Esophagus muscularis mucosa (tissue), 4 donors: ENCODE measurements around the gene AMER3.

Experiments used
- EP300 ChIP-seq: sonication (generic); formaldehyde crosslinking; IDR thresholded peaks from one replicate; pipeline ENCODE4 v1.6.1; 2017; ENCODE audit warnings: antibody characterized with exemption
- POLR2A ChIP-seq: fragments of 450-650 bp; IDR thresholded peaks from one replicate; pipeline ENCODE4 v1.6.1; 2017; ENCODE audit warnings: antibody characterized with exemption, moderate library complexity, mild to moderate bottlenecking, low read depth
- POLR2AphosphoS5 ChIP-seq, 2 donors: sonication (generic); formaldehyde crosslinking; IDR thresholded peaks; one replicate each; pipeline ENCODE4 v1.6.1; 2017; ENCODE audit warnings: antibody characterized with exemption in 2 of 2
- TF ChIP-seq, protein P1 (sequence below), 3 experiments: fragments of 200-600 bp in 2 of 3; fragments of 450-650 bp in 1 of 3; sonication (generic) in 2 of 3; IDR thresholded peaks; one replicate each; pipeline ENCODE4 v1.5.1; 2017 to 2019; ENCODE audit warnings: antibody characterized with exemption in 3 of 3, mild to moderate bottlenecking in 2 of 3, moderate library complexity in 1 of 3

- TF ChIP-seq, protein P1, sequence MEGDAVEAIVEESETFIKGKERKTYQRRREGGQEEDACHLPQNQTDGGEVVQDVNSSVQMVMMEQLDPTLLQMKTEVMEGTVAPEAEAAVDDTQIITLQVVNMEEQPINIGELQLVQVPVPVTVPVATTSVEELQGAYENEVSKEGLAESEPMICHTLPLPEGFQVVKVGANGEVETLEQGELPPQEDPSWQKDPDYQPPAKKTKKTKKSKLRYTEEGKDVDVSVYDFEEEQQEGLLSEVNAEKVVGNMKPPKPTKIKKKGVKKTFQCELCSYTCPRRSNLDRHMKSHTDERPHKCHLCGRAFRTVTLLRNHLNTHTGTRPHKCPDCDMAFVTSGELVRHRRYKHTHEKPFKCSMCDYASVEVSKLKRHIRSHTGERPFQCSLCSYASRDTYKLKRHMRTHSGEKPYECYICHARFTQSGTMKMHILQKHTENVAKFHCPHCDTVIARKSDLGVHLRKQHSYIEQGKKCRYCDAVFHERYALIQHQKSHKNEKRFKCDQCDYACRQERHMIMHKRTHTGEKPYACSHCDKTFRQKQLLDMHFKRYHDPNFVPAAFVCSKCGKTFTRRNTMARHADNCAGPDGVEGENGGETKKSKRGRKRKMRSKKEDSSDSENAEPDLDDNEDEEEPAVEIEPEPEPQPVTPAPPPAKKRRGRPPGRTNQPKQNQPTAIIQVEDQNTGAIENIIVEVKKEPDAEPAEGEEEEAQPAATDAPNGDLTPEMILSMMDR (IDR thresholded peaks at IDR 0.05): no peak
- TF ChIP-seq POLR2A (no peak), POLR2AphosphoS5 (IDR thresholded peaks at IDR 0.05) (no peak), EP300 (no peak)
These were observed 9.4 kb downstream of the AMER3 start for GRCh38 chr2:130764821-130765115.
